ENCODE results near the gene CCDC188.

CCDC188 gene

DNA sequence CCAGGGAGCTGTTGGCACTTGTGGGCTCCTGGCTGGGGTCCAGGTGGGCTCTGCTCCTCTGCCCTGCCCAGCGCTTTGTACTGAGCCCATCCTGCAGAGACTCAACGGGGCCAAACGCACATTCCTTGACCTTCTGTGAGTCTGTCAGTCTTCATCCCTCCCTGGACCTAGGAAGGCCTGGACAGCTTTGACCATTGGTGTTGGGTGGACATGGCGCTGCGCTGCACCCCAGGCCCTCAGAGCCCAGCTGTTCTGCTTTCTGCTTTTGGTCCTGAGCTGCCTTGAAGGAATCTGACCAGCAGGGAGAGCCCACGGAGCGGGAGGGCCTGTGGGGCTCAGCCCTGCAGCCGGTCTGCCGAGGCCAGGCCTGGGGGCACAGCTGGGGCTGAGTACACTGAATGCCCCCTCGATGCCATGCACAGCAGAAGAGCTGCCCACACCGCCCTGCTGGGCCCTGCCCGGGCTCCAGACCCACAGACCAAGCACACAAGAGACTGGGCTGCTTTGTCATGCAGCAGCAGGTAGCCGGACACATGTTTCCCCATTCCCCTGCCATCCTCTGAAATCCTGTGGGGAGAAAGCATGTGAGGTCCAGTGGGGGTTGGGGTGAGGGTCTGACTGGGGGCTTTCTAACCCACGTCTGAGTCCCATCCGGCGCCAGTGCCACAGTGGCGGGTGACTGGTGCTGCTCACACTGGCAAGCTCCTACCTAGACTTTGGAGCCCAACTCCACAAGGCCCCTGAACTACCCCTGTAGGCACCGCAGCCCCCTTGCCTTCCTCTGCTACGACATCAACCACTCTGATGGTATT, 24.1 kb upstream of the CCDC188 start:
- H3K4me1 ChIP-seq (ENCODE audit: control insufficient read depth, insufficient read depth, low read length), result no peaks in the 10 kb centered on the region
- H3K9me3 ChIP-seq (ENCODE audit: control insufficient read depth, low read length), result no peaks in the 10 kb centered on the region
- no peaks in the 10 kb centered on the region for H3K36me3 ChIP-seq (ENCODE audit: control insufficient read depth, insufficient read depth, low read length)
- no peak overlapping the region for H3K4me3 ChIP-seq (ENCODE audit: low read length)
- no peak overlapping the region for H3K9ac ChIP-seq (ENCODE audit: low read length)
- peaks cover 5% of the 10 kb centered on the region for H3K27me3 ChIP-seq (ENCODE audit: control insufficient read depth, insufficient read depth, low read length)

DNA sequence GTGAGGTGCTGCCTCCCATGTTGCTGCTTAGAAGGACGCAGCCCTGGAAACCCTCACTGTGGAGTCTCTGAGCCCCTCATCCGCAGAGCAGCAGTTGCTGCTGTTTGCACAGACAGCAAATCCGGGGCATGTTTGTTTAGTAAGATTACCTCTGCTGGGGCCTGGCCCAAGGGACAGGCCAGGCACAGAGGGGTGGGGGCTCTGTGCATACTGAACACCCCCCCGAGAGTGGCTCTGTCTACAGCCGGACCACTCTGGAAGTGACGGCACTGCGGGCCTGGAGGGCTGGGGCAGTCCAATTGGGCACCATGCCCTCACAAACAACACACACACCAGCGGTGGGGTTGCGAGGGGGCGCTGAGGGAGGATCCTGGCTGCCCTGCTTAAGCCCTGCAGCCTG, 22.9 kb upstream of the CCDC188 start:
- no peak overlapping the region for H3K4me3 ChIP-seq (ENCODE audit: low read length)
- no peaks in the 10 kb centered on the region for H3K9me3 ChIP-seq (ENCODE audit: control insufficient read depth, low read length)
- peaks cover 5% of the 10 kb centered on the region for H3K27me3 ChIP-seq (ENCODE audit: control insufficient read depth, insufficient read depth, low read length)
- H3K36me3 ChIP-seq (ENCODE audit: control insufficient read depth, insufficient read depth, low read length), result no peaks in the 10 kb centered on the region
- H3K4me1 ChIP-seq (ENCODE audit: control insufficient read depth, insufficient read depth, low read length), result no peaks in the 10 kb centered on the region
- no peak overlapping the region for H3K9ac ChIP-seq (ENCODE audit: low read length)

DNA sequence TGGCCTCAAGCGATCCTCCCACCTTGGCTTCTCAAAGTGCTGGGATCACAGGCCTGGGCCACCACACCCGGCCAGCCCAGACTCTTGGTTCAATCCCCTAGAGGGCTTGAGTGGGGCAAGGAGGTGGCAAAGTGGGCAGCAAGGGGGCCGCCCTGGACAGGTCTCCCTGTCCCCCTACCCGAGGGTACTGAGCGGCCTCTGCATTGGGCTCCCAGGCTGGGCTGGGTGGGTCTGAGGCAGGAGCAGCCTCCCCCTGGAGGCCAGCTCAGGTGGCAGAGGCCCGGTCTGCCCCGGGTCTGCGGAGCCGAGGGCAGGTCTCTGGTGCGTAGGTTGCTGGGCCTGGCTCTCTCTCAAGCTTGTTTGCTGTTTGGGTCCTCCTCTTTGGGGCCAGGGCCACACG, 22.4 kb upstream of the CCDC188 start:
- no peaks in the 10 kb centered on the region for H3K36me3 ChIP-seq (ENCODE audit: control insufficient read depth, insufficient read depth, low read length)
- H3K9me3 ChIP-seq (ENCODE audit: control insufficient read depth, low read length), result no peaks in the 10 kb centered on the region
- H3K27me3 ChIP-seq (ENCODE audit: control insufficient read depth, insufficient read depth, low read length), result peaks cover 5% of the 10 kb centered on the region
- H3K9ac ChIP-seq (ENCODE audit: low read length), result no peak overlapping the region
- H3K4me3 ChIP-seq (ENCODE audit: low read length), result no peak overlapping the region
- H3K4me1 ChIP-seq (ENCODE audit: control insufficient read depth, insufficient read depth, low read length), result no peaks in the 10 kb centered on the region

DNA sequence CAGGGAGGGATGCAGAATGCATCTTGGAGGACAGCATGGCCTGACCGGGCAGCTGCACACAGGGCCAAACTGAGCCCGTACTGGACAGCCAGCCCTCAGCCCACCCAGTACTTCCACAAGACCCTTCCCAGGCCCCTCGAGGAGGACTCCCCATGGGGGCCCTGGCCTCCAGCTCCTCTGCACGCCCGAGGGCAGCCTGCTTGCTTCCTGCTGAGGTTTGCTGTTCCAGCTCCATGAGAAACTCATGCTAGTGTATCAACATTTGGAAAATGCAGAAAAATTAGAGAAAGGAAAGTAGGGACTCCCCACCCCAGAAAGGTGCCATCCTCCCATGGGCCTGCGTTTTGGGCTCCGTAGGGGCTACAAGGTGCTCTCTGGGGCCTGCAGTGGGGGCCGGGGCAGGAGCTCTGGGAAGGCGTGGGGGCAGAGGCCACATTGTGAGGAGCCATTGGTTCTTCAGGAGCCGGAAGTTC, 21.3 kb upstream of the CCDC188 start:
- H3K9me3 ChIP-seq (ENCODE audit: control insufficient read depth, low read length), result no peaks in the 10 kb centered on the region
- no peak overlapping the region for H3K4me3 ChIP-seq (ENCODE audit: low read length)
- H3K36me3 ChIP-seq (ENCODE audit: control insufficient read depth, insufficient read depth, low read length), result no peaks in the 10 kb centered on the region
- H3K27me3 ChIP-seq (ENCODE audit: control insufficient read depth, insufficient read depth, low read length), result peaks cover 5% of the 10 kb centered on the region
- H3K4me1 ChIP-seq (ENCODE audit: control insufficient read depth, insufficient read depth, low read length), result no peaks in the 10 kb centered on the region
- no peak overlapping the region for H3K9ac ChIP-seq (ENCODE audit: low read length)

DNA sequence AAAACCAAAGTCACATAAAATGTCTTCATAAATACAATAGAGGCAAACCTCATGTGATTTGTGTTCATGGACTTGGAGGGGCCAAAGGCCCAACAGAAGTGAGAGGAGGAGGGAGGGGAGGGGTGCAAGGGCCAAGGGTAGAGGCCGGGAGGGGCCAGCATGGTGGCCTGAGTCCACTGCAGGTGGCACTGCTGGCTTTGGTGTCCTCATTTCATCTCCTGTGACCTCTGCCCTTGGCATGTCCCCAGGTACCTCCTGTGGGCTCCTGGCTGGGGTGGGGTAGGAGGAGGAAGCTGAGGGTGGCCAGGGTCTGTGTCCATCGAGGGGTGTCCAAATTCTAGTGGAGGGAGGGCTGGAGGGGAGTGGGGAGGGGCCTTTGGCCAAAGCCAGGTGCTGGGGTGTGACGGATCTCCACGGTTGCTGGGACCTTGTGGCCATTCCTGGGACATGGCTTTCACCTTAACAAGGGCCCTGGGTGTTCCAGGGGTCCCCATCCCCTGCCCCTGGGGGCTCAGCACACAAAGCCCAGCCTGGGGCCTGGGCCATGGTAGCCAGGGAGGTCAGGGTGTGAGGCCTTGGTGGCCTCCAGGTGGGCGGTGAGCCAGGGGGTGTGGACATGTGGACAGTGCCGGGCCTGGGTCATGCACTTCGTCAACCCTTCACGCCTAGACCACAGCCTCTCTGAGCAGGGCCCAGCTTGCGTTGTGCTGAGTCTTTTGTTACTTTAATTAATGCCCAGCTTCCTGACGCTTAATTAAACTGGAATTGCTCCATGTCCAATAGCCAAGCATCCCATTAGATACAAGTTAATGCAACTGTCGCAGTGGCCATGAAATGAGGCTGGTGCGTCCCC, 20.7 kb upstream of the CCDC188 start:
- H3K36me3 ChIP-seq (ENCODE audit: control insufficient read depth, insufficient read depth, low read length), result no peaks in the 10 kb centered on the region

DNA sequence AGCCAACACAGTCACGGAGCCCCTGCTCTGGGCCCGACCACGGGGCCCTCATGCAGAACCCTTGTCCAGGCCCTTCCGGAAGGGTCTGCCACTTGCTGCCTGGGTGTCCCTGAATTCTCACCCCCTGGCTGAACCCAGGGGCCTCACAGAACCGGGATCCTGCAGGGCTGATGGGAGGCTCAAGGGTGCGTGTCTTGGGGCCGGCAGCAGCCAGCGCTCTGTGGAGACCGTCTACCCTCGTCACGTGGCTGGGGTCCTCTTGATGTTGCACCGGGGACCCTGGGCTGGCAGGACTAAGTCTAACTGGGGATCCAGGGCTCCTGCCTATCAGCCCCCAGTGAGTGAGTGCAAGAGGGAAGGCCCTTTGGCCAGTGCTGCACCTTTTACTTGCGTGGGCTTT, 19.3 kb upstream of the CCDC188 start:
- no peak overlapping the region for H3K9ac ChIP-seq (ENCODE audit: low read length)
- H3K4me3 ChIP-seq (ENCODE audit: low read length), result no peak overlapping the region
- no peaks in the 10 kb centered on the region for H3K36me3 ChIP-seq (ENCODE audit: control insufficient read depth, insufficient read depth, low read length)
- no peaks in the 10 kb centered on the region for H3K4me1 ChIP-seq (ENCODE audit: control insufficient read depth, insufficient read depth, low read length)
- H3K9me3 ChIP-seq (ENCODE audit: control insufficient read depth, low read length), result no peaks in the 10 kb centered on the region
- no peaks in the 10 kb centered on the region for H3K27me3 ChIP-seq (ENCODE audit: control insufficient read depth, insufficient read depth, low read length)

More for the DNA sequence above, 20.7 kb upstream of the CCDC188 start:
- H3K9ac ChIP-seq (ENCODE audit: low read length), result no peak overlapping the region
- no peak overlapping the region for H3K4me3 ChIP-seq (ENCODE audit: low read length)
- no peaks in the 10 kb centered on the region for H3K9me3 ChIP-seq (ENCODE audit: control insufficient read depth, low read length)
- no peaks in the 10 kb centered on the region for H3K4me1 ChIP-seq (ENCODE audit: control insufficient read depth, insufficient read depth, low read length)
- no peaks in the 10 kb centered on the region for H3K27me3 ChIP-seq (ENCODE audit: control insufficient read depth, insufficient read depth, low read length)

DNA sequence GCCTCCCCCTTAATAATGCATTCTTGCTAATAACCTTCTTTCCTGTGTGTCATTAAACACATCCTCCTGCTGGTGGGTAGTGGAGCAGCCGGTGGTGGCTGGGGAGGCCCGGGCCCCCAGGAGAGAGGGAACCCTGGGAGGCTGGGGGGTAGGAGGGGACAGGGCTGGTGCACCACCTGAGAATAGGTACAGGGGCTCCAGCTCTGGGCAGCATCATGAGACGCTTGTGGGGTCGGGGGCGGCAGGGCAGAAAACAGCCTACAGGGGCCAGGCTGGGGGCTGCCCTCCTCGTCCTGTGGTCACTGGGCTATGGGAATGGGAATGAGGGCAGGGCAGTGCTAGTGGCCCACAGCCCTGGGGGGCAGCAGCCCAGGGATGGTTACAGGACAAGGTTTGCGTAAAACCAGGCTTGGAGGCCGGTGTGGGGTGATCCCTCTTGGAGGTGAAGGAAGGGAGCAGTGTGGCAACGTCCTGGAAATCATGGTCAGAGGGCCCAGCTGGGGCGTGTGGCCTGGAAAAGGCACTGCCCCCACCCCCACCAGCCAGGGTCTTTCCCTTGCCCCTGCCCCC, 18.5 kb upstream of the CCDC188 start:
- H3K4me3 ChIP-seq (ENCODE audit: low read length), result no peak overlapping the region
- no peaks in the 10 kb centered on the region for H3K36me3 ChIP-seq (ENCODE audit: control insufficient read depth, insufficient read depth, low read length)
- H3K9ac ChIP-seq (ENCODE audit: low read length), result no peak overlapping the region
- no peaks in the 10 kb centered on the region for H3K9me3 ChIP-seq (ENCODE audit: control insufficient read depth, low read length)
- H3K27me3 ChIP-seq (ENCODE audit: control insufficient read depth, insufficient read depth, low read length), result no peaks in the 10 kb centered on the region
- H3K4me1 ChIP-seq (ENCODE audit: control insufficient read depth, insufficient read depth, low read length), result no peaks in the 10 kb centered on the region

DNA sequence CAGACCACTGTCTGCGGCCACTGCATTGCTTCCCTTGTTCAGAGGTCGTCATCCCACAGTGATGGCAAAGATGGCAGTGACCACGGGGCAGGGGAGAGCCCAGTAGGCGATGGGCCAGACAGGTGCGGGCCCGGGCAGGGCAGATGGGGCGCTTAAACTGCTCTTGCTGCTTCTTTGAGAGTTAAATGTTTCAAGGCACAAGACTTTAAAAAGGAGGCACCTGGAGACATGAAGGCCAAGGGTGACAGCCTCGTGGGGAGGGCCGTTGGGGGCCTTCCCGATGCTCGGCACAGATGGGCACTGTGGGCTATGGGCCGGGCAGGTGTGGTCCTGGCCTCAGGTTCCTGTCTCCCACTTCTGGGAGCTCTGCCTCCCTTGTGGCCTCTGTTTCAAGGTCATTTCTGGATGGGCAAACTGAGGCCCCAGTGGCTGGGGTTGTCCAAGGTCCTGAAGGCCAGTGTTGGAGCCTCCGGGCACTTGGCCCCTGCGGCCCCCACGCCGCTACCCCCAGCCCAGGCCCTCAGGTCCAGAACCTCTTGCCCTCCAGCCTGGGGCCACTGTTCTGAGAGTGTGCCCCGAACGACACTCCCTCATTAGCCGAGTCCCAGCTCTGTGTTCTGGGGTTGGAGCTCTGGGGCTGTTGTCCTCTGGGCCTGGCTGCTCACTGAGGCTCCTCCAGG, 16.9 kb upstream of the CCDC188 start:
- Histone ChIP-seq H3K4me1 (ENCODE audit: control insufficient read depth, insufficient read depth, low read length) (no peaks in the 10 kb centered on the region), H3K9ac (ENCODE audit: low read length) (no peak overlapping the region), H3K36me3 (ENCODE audit: control insufficient read depth, insufficient read depth, low read length) (no peaks in the 10 kb centered on the region), H3K4me3 (ENCODE audit: low read length) (no peak overlapping the region), H3K27me3 (ENCODE audit: control insufficient read depth, insufficient read depth, low read length) (no peaks in the 10 kb centered on the region), H3K9me3 (ENCODE audit: control insufficient read depth, low read length) (no peaks in the 10 kb centered on the region)

DNA sequence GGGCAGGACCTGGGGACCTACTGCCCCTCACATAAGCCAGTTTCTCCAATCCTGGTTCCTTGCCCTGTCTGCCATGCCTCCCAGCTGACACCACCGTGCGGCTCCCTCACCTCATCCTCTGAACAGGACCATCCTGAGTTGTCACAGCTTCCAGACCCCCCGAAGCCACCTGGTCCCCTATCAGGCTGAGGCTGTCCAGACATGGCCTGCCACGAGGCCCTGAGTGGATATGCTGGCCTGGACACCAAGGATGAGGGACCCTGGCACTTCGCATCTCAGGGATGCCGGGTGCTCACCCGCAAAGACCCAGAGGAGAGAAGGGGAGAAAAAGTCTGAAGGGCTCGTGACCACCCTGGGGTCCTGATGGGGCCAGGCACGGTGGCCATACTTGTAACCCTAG, 15.8 kb upstream of the CCDC188 start:
- H3K4me3 ChIP-seq (ENCODE audit: low read length), result no peak overlapping the region
- no peaks in the 10 kb centered on the region for H3K27me3 ChIP-seq (ENCODE audit: control insufficient read depth, insufficient read depth, low read length)
- H3K4me1 ChIP-seq (ENCODE audit: control insufficient read depth, insufficient read depth, low read length), result no peaks in the 10 kb centered on the region
- no peaks in the 10 kb centered on the region for H3K9me3 ChIP-seq (ENCODE audit: control insufficient read depth, low read length)
- no peaks in the 10 kb centered on the region for H3K36me3 ChIP-seq (ENCODE audit: control insufficient read depth, insufficient read depth, low read length)
- H3K9ac ChIP-seq (ENCODE audit: low read length), result no peak overlapping the region

DNA sequence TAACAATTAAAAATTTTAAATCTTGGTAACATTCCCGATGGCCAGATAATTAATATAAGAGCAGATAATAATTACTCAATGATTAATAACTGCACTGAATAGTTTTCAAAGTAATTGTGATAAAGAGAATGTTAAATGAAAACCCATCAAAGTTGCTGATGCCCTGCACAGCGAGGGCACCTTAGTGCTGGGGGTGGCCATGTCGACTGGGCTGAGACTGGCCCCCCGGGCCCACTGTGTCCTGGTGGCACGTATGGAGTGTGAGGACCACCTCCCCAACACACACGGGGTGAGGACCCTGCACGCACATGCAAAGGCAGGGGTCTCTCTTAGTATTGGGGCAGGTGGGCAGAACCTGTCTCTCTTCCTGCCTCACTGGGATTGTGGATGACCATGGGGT, 15.1 kb upstream of the CCDC188 start:
- H3K4me3 ChIP-seq (ENCODE audit: low read length), result no peak overlapping the region
- no peaks in the 10 kb centered on the region for H3K27me3 ChIP-seq (ENCODE audit: control insufficient read depth, insufficient read depth, low read length)
- no peaks in the 10 kb centered on the region for H3K36me3 ChIP-seq (ENCODE audit: control insufficient read depth, insufficient read depth, low read length)
- H3K9me3 ChIP-seq (ENCODE audit: control insufficient read depth, low read length), result no peaks in the 10 kb centered on the region
- no peak overlapping the region for H3K9ac ChIP-seq (ENCODE audit: low read length)
- H3K4me1 ChIP-seq (ENCODE audit: control insufficient read depth, insufficient read depth, low read length), result no peaks in the 10 kb centered on the region

DNA sequence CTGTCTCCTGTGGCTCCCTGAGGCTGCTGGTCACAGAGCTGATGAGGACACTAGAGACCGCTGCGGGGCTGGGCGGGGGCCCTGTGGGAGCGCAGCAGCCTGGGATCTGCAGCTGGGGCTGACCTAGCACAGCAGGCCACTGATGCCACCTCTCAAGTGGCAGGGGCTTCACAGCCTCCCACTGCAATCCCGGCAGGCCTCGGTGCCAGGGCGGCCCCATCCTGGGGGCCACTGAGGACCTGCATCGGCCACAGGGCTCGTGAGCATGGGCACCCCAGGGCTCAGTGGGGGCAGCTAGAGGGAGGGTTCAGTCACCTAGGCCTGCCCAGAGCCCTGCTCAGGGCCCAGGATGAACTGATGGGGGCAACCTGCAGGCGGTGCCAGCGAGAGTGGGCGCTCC, 14.6 kb upstream of the CCDC188 start:
- H3K9me3 ChIP-seq (ENCODE audit: control insufficient read depth, low read length), result no peaks in the 10 kb centered on the region
- H3K4me3 ChIP-seq (ENCODE audit: low read length), result no peak overlapping the region
- no peaks in the 10 kb centered on the region for H3K36me3 ChIP-seq (ENCODE audit: control insufficient read depth, insufficient read depth, low read length)
- H3K9ac ChIP-seq (ENCODE audit: low read length), result no peak overlapping the region
- H3K27me3 ChIP-seq (ENCODE audit: control insufficient read depth, insufficient read depth, low read length), result no peaks in the 10 kb centered on the region
- H3K4me1 ChIP-seq (ENCODE audit: control insufficient read depth, insufficient read depth, low read length), result no peaks in the 10 kb centered on the region

Data from mucosa of stomach (tissue), 1 donor.